Parathyroid adenoma (tissue), 2 donors: ENCODE measurements around the gene NDUFA8.
"Not testable (repeated sequence)": the region's sequence is repeated elsewhere in the genome, so short reads cannot be mapped to it uniquely, and the experiment has no call there.

Source experiments
- H2AFZ ChIP-seq: fragments of 300-600 bp; sonication (generic); one replicate; pipeline ENCODE4 v1.7.0; 2017; ENCODE audit warnings: antibody characterized with exemption, mild to moderate bottlenecking
- H3K27ac ChIP-seq: fragments of 300-600 bp; sonication (generic); one replicate; pipeline ENCODE4 v1.7.0; 2017
- H3K27me3 ChIP-seq: fragments of 300-600 bp; sonication (generic); one replicate; pipeline ENCODE4 v1.7.0; 2017; ENCODE audit warnings: low read length; ENCODE audit not compliant: control insufficient read depth, insufficient read depth
- H3K36me3 ChIP-seq: fragments of 300-600 bp; sonication (generic); one replicate; pipeline ENCODE4 v1.7.0; 2017; ENCODE audit warnings: low read length; ENCODE audit not compliant: control insufficient read depth, insufficient read depth
- H3K4me1 ChIP-seq: fragments of 300-600 bp; sonication (generic); one replicate; pipeline ENCODE4 v1.7.0; 2017; ENCODE audit warnings: control low read depth
- H3K4me2 ChIP-seq: fragments of 300-600 bp; sonication (generic); one replicate; pipeline ENCODE4 v1.7.0; 2017; ENCODE audit warnings: low read length
- H3K4me3 ChIP-seq: fragments of 300-600 bp; sonication (generic); one replicate; pipeline ENCODE4 v1.7.0; 2017; ENCODE audit warnings: low read depth, low read length
- H3K79me2 ChIP-seq: fragments of 300-600 bp; sonication (generic); one replicate; pipeline ENCODE4 v1.7.0; 2017; ENCODE audit warnings: control low read depth
- H3K9ac ChIP-seq: fragments of 300-600 bp; sonication (generic); one replicate; pipeline ENCODE4 v1.7.0; 2017; ENCODE audit warnings: mild to moderate bottlenecking
- H3K9me3 ChIP-seq: fragments of 300-600 bp; sonication (generic); one replicate; pipeline ENCODE4 v1.7.0; 2017; ENCODE audit warnings: low read length; ENCODE audit not compliant: control insufficient read depth
- TF ChIP-seq, protein P1 (sequence below): fragments of 300-600 bp; sonication (generic); IDR thresholded peaks from one replicate; pipeline ENCODE4 v1.7.0; 2017; ENCODE audit warnings: antibody characterized with exemption, mild to moderate bottlenecking
- donor health status: primary hyperparathyroidism.

Gene NDUFA8

DNA sequence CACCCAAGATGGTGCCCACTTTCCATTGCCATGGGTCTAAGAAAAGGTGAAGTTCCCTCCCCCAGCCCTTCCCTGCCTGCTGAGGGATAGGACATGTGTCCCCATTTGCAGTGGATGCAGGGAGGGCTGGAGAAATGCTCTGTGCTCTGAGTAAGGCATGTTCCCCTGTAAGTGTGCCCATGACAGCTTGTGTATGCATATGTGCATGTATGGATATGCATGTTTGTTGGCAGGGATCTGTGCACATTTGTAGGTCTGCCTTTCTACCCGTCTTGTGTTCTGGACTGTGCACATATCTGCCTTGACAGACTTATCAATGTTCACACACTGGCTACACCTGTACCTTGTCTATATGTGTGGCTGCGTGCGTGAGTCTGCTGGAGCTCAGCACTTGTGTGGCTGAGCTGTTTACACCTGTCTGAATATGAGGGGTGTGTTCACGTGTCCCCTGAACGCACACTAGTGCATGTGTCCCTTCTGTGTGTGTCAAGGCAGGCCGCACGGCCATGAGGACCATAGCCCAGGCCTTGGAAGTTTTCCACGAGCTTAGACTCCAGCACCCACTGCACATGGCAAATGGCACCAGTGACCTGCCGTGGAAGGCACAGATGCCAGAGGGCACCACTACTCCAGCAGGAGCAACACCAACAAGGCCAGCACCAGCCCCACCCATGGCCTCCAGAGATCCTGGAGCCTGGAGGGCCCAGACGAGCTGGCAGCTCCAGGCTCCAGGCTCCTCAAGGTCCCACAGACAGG is 39.1 kb downstream of the NDUFA8 start:
- Histone ChIP-seq H3K36me3 (no peaks in the 10 kb centered on the region), H3K9ac (no peak overlapping the region), H3K79me2 (no peaks in the 10 kb centered on the region), H3K9me3 (no peaks in the 10 kb centered on the region), H3K27ac (no peak overlapping the region), H3K4me1 (no peaks in the 10 kb centered on the region), H3K4me3 (no peak overlapping the region), H2AFZ (no peak overlapping the region), H3K27me3 (no peaks in the 10 kb centered on the region), H3K4me2 (no peak overlapping the region)
- TF ChIP-seq, protein P1, sequence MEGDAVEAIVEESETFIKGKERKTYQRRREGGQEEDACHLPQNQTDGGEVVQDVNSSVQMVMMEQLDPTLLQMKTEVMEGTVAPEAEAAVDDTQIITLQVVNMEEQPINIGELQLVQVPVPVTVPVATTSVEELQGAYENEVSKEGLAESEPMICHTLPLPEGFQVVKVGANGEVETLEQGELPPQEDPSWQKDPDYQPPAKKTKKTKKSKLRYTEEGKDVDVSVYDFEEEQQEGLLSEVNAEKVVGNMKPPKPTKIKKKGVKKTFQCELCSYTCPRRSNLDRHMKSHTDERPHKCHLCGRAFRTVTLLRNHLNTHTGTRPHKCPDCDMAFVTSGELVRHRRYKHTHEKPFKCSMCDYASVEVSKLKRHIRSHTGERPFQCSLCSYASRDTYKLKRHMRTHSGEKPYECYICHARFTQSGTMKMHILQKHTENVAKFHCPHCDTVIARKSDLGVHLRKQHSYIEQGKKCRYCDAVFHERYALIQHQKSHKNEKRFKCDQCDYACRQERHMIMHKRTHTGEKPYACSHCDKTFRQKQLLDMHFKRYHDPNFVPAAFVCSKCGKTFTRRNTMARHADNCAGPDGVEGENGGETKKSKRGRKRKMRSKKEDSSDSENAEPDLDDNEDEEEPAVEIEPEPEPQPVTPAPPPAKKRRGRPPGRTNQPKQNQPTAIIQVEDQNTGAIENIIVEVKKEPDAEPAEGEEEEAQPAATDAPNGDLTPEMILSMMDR = no peak

DNA sequence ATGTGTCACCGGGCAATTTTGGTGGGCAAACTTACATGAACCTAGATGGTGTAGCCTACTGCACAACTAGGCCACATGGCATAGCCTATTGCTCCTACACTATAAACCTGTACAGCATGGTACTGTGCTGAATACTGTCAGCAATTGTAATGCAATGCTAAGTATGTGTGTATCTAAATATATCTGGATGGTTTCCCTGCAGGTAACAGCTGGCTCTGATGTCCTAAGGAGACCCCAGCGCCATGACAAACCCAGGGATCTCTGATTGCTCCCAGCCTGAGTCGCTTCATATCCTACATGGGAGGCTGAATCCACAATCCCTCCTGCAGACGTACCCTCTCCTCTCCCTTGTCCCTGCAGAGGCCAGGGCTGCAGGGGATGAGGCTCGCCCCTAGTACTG is 39.9 kb downstream of the NDUFA8 start:
- no peak overlapping the region for H3K9ac ChIP-seq
- H3K4me3 ChIP-seq = no peak overlapping the region
- H3K9me3 ChIP-seq = no peaks in the 10 kb centered on the region
- TF ChIP-seq, protein P1 = no peak
- no peaks in the 10 kb centered on the region for H3K36me3 ChIP-seq
- H3K27me3 ChIP-seq = no peaks in the 10 kb centered on the region
- no peak overlapping the region for H3K27ac ChIP-seq
- no peak overlapping the region for H3K4me2 ChIP-seq
- no peaks in the 10 kb centered on the region for H3K4me1 ChIP-seq
- H3K79me2 ChIP-seq = no peaks in the 10 kb centered on the region
- H2AFZ ChIP-seq = no peak overlapping the region

DNA sequence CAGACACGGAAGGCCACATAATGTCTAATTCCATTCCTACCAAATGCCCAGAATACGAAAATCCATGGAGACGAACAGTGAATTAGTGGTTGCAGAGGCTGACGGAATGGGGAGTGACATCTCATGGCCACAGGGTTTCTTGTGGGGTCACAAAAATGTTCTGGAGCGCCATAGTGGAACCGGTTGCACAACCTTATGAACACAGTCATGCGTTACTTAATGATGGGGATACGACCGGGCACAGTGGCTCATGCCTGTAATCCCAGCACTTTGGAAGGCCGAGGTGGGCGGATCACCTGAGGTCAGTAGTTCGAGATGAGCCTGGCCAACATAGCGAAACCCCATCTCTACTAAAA is 40.4 kb downstream of the NDUFA8 start:
- no peaks in the 10 kb centered on the region for H3K79me2 ChIP-seq
- no peak overlapping the region for H2AFZ ChIP-seq
- H3K9me3 ChIP-seq = no peaks in the 10 kb centered on the region
- no peak overlapping the region for H3K9ac ChIP-seq
- H3K36me3 ChIP-seq = no peaks in the 10 kb centered on the region
- H3K27ac ChIP-seq = no peak overlapping the region
- H3K4me1 ChIP-seq = no peaks in the 10 kb centered on the region
- no peak overlapping the region for H3K4me2 ChIP-seq
- no peak overlapping the region for H3K4me3 ChIP-seq
- H3K27me3 ChIP-seq = no peaks in the 10 kb centered on the region
- TF ChIP-seq, protein P1 = no peak

DNA sequence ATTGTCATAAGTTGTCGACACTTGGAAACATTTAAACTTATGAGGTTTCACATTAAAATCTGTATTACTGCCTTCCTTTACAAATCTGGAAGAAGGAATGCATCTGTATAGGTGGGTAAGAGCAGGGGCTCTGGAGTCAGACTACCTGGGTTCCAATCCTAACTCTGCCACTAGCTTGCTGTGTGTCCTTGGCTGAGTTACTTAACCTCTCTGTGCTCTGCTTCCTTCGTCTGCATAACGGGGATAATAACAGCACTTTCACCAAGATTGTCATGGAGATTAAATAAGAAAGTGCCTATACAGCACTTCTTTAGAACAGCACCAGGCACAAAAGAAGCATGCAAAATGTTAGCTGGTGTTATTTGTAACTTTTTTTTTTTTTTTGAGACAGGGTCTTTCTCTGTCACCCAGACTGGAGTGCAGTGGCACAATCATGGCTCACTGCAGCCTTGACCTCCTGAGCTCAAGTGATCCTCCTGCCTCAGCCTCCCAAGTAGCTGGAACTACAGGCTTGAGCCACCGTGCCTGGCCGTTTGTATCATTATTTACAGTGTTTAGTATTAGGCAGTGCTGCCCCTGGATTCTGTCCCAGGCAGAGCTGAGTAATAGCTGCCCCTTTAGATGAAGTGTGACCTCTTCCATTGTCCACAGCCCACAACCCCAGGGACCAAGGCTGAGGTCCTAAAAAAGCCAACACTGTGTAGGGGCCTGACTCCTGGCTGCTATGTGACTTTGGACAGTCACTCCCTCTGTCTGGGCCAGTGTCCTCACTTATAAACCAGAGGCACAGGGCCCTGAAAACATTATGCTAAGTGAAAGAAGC is 41.0 kb downstream of the NDUFA8 start:
- no peak overlapping the region for H2AFZ ChIP-seq
- no peaks in the 10 kb centered on the region for H3K27me3 ChIP-seq
- no peaks in the 10 kb centered on the region for H3K79me2 ChIP-seq
- H3K27ac ChIP-seq = no peak overlapping the region
- no peaks in the 10 kb centered on the region for H3K9me3 ChIP-seq
- TF ChIP-seq, protein P1 = no peak
- no peak overlapping the region for H3K4me3 ChIP-seq
- no peak overlapping the region for H3K4me2 ChIP-seq
- no peaks in the 10 kb centered on the region for H3K36me3 ChIP-seq
- no peaks in the 10 kb centered on the region for H3K4me1 ChIP-seq
- no peak overlapping the region for H3K9ac ChIP-seq

DNA sequence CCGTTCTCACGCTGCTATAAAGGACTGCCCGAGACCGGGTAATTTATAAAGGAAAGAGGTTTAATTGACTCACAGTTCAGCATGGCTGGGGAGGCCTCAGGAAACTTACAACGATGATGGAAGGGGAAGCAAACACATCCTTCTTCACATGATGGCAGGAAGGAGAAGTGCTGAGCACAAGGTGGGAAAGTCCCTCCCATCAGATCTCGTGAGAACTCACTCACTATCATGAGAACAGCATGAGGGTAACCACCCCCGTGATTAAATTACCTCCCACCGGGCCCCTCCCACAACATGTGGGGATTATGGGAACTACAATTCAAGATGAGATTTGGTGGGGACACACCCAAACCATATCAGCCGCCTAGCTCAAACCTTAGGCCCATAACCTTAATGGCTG is 42.3 kb downstream of the NDUFA8 start:
- not testable (repeated sequence) for H3K36me3 ChIP-seq, H2AFZ ChIP-seq, H3K9ac ChIP-seq, H3K27ac ChIP-seq, H3K9me3 ChIP-seq, H3K4me1 ChIP-seq, H3K79me2 ChIP-seq, H3K4me2 ChIP-seq, H3K4me3 ChIP-seq, H3K27me3 ChIP-seq
